Naive B cell (primary cell): ENCODE data around the gene OR12D2. TPM values are rescaled to one million over a fixed set of nuclear protein-coding genes. Genes with fewer than 3 reads are reported as not detected.
"Not testable (repeated sequence)": the region's sequence is repeated elsewhere in the genome, so short reads cannot be mapped to it uniquely, and the experiment has no call there.

Experiments used
- ATAC-seq, 2 donors: fragments of 150-1000 bp; cut with Tn5 transposase; 2 replicates each; pipeline ENCODE4 v1.10.0; 2021; ENCODE audit warnings: low read depth in 2 of 2, mild to moderate bottlenecking in 2 of 2, moderate library complexity in 2 of 2
- DNase-seq: peaks from one replicate; pipeline ENCODE4 v3.0.0; 2022
- H3K27ac Mint-ChIP-seq, 6 donors: one replicate each; pipeline ENCODE4 v1.8.0; 2020 to 2022; ENCODE audit warnings: mild to moderate bottlenecking in 6 of 6, mixed read lengths in 6 of 6, moderate library complexity in 5 of 6, inconsistent platforms in 2 of 6
- H3K27me3 Mint-ChIP-seq, 3 donors: one replicate each; pipeline ENCODE4 v1.8.0; 2021 to 2022; ENCODE audit warnings: mixed read lengths in 3 of 3, mild to moderate bottlenecking in 1 of 3
- H3K36me3 Mint-ChIP-seq, 2 donors: one replicate each; pipeline ENCODE4 v1.8.0; 2020 to 2022; ENCODE audit warnings: mixed read lengths in 2 of 2, inconsistent platforms in 1 of 2, mild to moderate bottlenecking in 1 of 2
- H3K4me1 Mint-ChIP-seq, 3 donors: one replicate each; pipeline ENCODE4 v1.8.0; 2020 to 2022; ENCODE audit warnings: mixed read lengths in 3 of 3, inconsistent platforms in 1 of 3, mild to moderate bottlenecking in 1 of 3, moderate library complexity in 1 of 3
- H3K4me3 Mint-ChIP-seq, 8 donors: one replicate each; pipeline ENCODE4 v1.8.0; 2020 to 2022; ENCODE audit warnings: mild to moderate bottlenecking in 8 of 8, mixed read lengths in 8 of 8, moderate library complexity in 8 of 8, inconsistent platforms in 2 of 8
- H3K9me3 Mint-ChIP-seq, 7 donors: one replicate each; pipeline ENCODE4 v1.8.0; 2020 to 2022; ENCODE audit warnings: mixed read lengths in 7 of 7, mild to moderate bottlenecking in 5 of 7, inconsistent platforms in 2 of 7, moderate library complexity in 1 of 7
- polyA plus RNA-seq, 6 donors: library from polyadenylated mRNA; unstranded; fragments of 300-500 nt; fragmentation: Illumina TruSeq; gene quantifications; one replicate each; pipeline ENCODE4 v1.2.3, GENCODE V29; 2021; ENCODE audit warnings: low read depth in 6 of 6

Gene OR12D2
- polyA plus RNA-seq, 6 donors from 2014 or later, result not detected

- H3K4me1 Mint-ChIP-seq, result no peaks in the 10 kb centered on the region
- no peak for ATAC-seq
Measured at GRCh38 chr6:29425075-29425474, 29.6 kb downstream of the OR12D2 start.

GRCh38 chr6:29426654-29427053, 31.2 kb downstream of the OR12D2 start:
- Mint-ChIP-seq H3K4me1 (no peaks in the 10 kb centered on the region), H3K27me3 (peaks cover 24 to 39% (median 37%) of the 10 kb centered on the region in 3 donors), H3K27ac (no peak overlapping the region), H3K9me3 (peaks cover 0 to 8% (median 0%) of the 10 kb centered on the region in 7 donors), H3K36me3 (no peaks in the 10 kb centered on the region), H3K4me3 (no peak overlapping the region)
- no peak for ATAC-seq
- DNase-seq, result no peak

More at GRCh38 chr6:29425075-29425474, 29.6 kb downstream of the OR12D2 start:
- Mint-ChIP-seq H3K4me3 (no peak overlapping the region), H3K27me3 (peaks cover 30 to 40% (median 37%) of the 10 kb centered on the region in 3 donors), H3K9me3 (peaks cover 0 to 8% (median 2%) of the 10 kb centered on the region in 7 donors), H3K36me3 (no peaks in the 10 kb centered on the region), H3K27ac (no peak overlapping the region)
- DNase-seq, result no peak

GRCh38 chr6:29436730-29437129, 41.3 kb downstream of the OR12D2 start:
- H3K27ac Mint-ChIP-seq, ATAC-seq, DNase-seq, H3K4me1 Mint-ChIP-seq, H3K36me3 Mint-ChIP-seq, H3K4me3 Mint-ChIP-seq: not testable (repeated sequence)
- peaks cover 0 to 21% (median 4%) of the 10 kb centered on the region in 7 donors for H3K9me3 Mint-ChIP-seq
- peaks cover 19 to 34% (median 33%) of the 10 kb centered on the region in 3 donors for H3K27me3 Mint-ChIP-seq

- Mint-ChIP-seq H3K4me3 (no peak within 1 kb of the TSS), H3K9me3 (peaks cover 0 to 17% (median 4%) of the 10 kb centered on the region in 7 donors), H3K27me3 (peaks cover 11 to 27% (median 26%) of the 10 kb centered on the region in 3 donors), H3K36me3 (peaks cover 0 to 2% of the 10 kb centered on the region in 2 donors), H3K27ac (no peak within 1 kb of the TSS), H3K4me1 (no peaks in the 10 kb centered on the region)
- no peak for ATAC-seq
- no peak for DNase-seq
Measured at GRCh38 chr6:29439006-29439405, 43.6 kb downstream of the OR12D2 start, which contains the start of gene OR10C1. TSS of gene OR10C1 (plus strand) at chr6:29439306. CDS start at chr6:29440016, 710 bp downstream.

GRCh38 chr6:29442719-29443118, 47.3 kb downstream of the OR12D2 start:
- H3K36me3 Mint-ChIP-seq, result peaks cover 0 to 12% of the 10 kb centered on the region in 2 donors
- no peak overlapping the region for H3K4me3 Mint-ChIP-seq
- peaks cover 6 to 14% (median 10%) of the 10 kb centered on the region in 7 donors for H3K9me3 Mint-ChIP-seq
- DNase-seq (no peak), ATAC-seq (no peak)
- H3K4me1 Mint-ChIP-seq, result no peaks in the 10 kb centered on the region
- H3K27ac Mint-ChIP-seq, result no peak overlapping the region
- peaks cover 24 to 52% (median 42%) of the 10 kb centered on the region in 3 donors for H3K27me3 Mint-ChIP-seq

- ATAC-seq, H3K4me3 Mint-ChIP-seq, H3K27ac Mint-ChIP-seq, DNase-seq, H3K4me1 Mint-ChIP-seq: not testable (repeated sequence)
- Mint-ChIP-seq H3K27me3 (peaks cover 29 to 57% (median 50%) of the 10 kb centered on the region in 3 donors), H3K36me3 (peaks cover 0 to 12% of the 10 kb centered on the region in 2 donors), H3K9me3 (peaks cover 6 to 14% (median 10%) of the 10 kb centered on the region in 7 donors)
Measured at GRCh38 chr6:29444031-29444430, 48.6 kb downstream of the OR12D2 start.

Other genes starting within 250 kb of the OR12D2 start
- not detected for gene OR2J2, start 224.7 kb upstream of the OR12D2 start, polyA plus RNA-seq
- not detected for gene OR14J1, start 93.9 kb upstream of the OR12D2 start, polyA plus RNA-seq
- gene OR5V1, start 26.8 kb upstream of the OR12D2 start, polyA plus RNA-seq, result not detected
- gene OR12D3, start 20.3 kb upstream of the OR12D2 start, polyA plus RNA-seq, result not detected
- not detected for gene OR12D1, start 19.3 kb downstream of the OR12D2 start, polyA plus RNA-seq
- gene OR10C1, start 43.7 kb downstream of the OR12D2 start, polyA plus RNA-seq, result not detected
- gene OR11A1, start 61.4 kb downstream of the OR12D2 start, polyA plus RNA-seq, result not detected
- gene OR2H1, start 61.5 kb downstream of the OR12D2 start, polyA plus RNA-seq, result not detected
- gene MAS1L, start 92.3 kb downstream of the OR12D2 start, polyA plus RNA-seq, result not detected
- not detected for gene UBD, start 164.1 kb downstream of the OR12D2 start, polyA plus RNA-seq
- under 1 TPM in 2 of 6 donors, not detected in 4; 0.15 to 0.17 TPM for gene OR2H2, start 189.5 kb downstream of the OR12D2 start, polyA plus RNA-seq
- gene GABBR1, start 237.6 kb downstream of the OR12D2 start, polyA plus RNA-seq, result 10 to 100 TPM in 1 of 6 donors, 1 to 10 TPM in 4, not detected in 1; 4.1 to 11.3 (median 4.6) TPM